IPS DF 4.7 (cell line): ENCODE results near the gene INVS.
"Not testable (repeated sequence)": the region's sequence is repeated elsewhere in the genome, so short reads cannot be mapped to it uniquely, and the experiment has no call there.

Source experiments
- DNase-seq: peaks from one replicate; pipeline ENCODE4 v3.0.0-alpha.2; 2013; ENCODE audit warnings: low spot score; ENCODE audit errors: extremely low read depth

INVS gene

GRCh38 chr9:100315561-100315960, 216.5 kb downstream of the INVS start:
- no peak for DNase-seq

DNA sequence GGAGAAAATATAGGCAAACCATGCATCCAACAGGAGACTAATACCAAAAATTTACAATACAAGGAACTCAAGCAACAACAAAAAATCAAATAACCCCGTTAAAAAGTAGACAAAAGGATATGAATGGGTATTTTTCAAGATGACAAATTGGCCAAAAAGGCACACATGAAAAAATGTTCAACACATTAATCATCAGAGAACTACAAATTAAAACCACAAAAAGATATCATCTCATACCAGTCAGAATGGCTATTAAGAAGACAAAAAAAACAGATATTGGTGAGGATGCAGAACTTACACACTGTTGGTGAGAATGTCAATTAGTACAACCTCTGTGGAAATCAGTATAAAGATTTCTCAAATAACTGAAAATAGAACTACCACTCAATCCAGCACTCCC, 218.7 kb downstream of the INVS start:
- DNase-seq, result no peak

- DNase-seq, result no peak
Observed at GRCh38 chr9:100322954-100323536, 224.0 kb downstream of the INVS start.

GRCh38 chr9:100324594-100325200, 225.7 kb downstream of the INVS start:
- no peak for DNase-seq

DNA sequence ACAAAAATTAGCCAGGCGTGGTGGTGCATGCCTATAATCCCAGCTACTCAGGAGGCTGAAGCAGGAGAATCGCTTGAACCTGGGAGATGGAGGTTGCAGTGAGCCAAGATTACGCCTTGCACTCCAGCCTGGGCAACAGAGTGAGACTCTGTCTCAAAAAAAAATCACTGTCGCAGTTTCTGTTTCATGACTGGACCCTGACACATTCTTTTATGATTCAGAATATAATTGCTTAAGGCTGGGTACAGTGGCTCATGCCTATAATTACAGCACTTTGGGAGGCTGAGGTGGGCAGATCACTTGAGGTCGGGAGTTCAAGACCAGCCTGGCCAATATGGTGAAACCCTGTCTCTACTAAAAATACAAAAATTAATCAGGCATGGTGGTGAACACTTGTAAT, 239.7 kb downstream of the INVS start:
- DNase-seq, result not testable (repeated sequence)

DNA sequence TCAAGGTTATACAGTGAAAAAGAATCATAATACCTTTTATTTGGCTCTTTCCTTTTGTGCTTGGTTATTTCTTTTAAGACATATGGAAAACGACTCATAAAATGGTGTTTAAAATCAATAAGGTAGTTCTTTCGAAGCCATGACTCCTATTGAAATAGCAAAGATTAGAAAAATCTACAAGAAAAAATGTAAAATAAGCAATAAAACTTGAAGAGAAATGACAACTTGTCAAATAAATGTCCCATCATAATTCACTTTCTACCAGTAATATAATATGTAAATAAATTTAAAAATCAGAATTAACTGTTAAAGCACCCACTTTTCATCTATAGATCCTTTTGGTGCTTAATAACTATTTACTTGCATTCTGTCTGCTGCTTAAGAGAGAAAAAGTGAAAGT, 241.2 kb downstream of the INVS start:
- DNase-seq, result no peak

GRCh38 chr9:100341889-100342288, 242.8 kb downstream of the INVS start:
- no peak for DNase-seq

- DNase-seq, result no peak
Observed at GRCh38 chr9:100346836-100347235, 247.8 kb downstream of the INVS start.

DNA sequence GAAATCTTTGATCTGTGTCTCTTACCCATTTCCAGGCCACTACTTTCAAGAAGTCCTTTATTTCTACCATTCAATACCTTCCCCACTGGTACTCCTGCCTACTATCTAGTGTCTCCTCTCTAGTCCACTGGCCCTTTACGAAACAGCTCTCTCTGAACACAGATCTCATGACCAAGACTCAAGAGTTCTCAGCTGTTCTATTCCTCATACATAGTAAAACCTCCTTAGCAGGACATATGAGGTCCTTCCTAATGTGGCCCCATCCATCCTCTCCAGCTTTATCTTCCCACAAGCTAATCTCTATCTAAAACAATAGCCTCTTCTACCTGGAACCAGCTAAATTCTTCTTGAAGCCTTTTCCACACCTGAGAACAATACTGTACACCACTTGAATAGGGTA, 251.1 kb downstream of the INVS start:
- no peak for DNase-seq
